Karpas-422 (cell line): ENCODE measurements around the gene FRS2. TPM values are rescaled to one million over a fixed set of nuclear protein-coding genes. Genes with fewer than 3 reads are reported as not detected.
"Not testable (repeated sequence)": the region's sequence is repeated elsewhere in the genome, so short reads cannot be mapped to it uniquely, and the experiment has no call there.

ENCODE experiments used
- DNase-seq: peaks from one replicate; pipeline ENCODE4 v3.0.0-alpha.2; 2015
- H2AFZ ChIP-seq: fragments of 200-600 bp; sonication (generic); 2 replicates; pipeline ENCODE4 v1.6.1; 2014; ENCODE audit warnings: antibody characterized with exemption, low read length, mixed read lengths
- H3K27ac ChIP-seq: fragments of 200-600 bp; sonication (generic); 2 replicates; pipeline ENCODE4 v1.5.1; 2014; ENCODE audit warnings: mild to moderate bottlenecking, low read length, moderate library complexity
- H3K27me3 ChIP-seq: fragments of 200-600 bp; sonication (generic); 2 replicates; pipeline ENCODE4 v1.6.1; 2014; ENCODE audit warnings: low read length, mixed read lengths
- H3K36me3 ChIP-seq: fragments of 200-600 bp; sonication (generic); 2 replicates; pipeline ENCODE4 v1.6.1; 2014; ENCODE audit warnings: low read length, mixed read lengths; ENCODE audit not compliant: insufficient read depth
- H3K4me1 ChIP-seq: fragments of 200-600 bp; sonication (generic); 2 replicates; pipeline ENCODE4 v1.6.1; 2014; ENCODE audit warnings: mild to moderate bottlenecking, low read length, mixed read lengths
- H3K4me2 ChIP-seq: fragments of 200-600 bp; sonication (generic); 2 replicates; pipeline ENCODE4 v1.6.1; 2014; ENCODE audit warnings: low read length, low read depth, mild to moderate bottlenecking; ENCODE audit not compliant: poor library complexity, severe bottlenecking
- H3K4me3 ChIP-seq: fragments of 200-600 bp; sonication (generic); 2 replicates; pipeline ENCODE4 v1.5.1; 2014; ENCODE audit warnings: mild to moderate bottlenecking, antibody characterized with exemption, low read length, mixed read lengths
- H3K79me2 ChIP-seq: fragments of 200-600 bp; sonication (generic); 2 replicates; pipeline ENCODE4 v1.6.1; 2014; ENCODE audit warnings: mild to moderate bottlenecking, low read length, mixed read lengths
- H3K9ac ChIP-seq: fragments of 200-600 bp; sonication (generic); 2 replicates; pipeline ENCODE4 v1.6.0; 2014; ENCODE audit warnings: low read length
- H3K9me2 ChIP-seq: fragments of 200-600 bp; sonication (generic), shearing (Covaris generic); replicated peaks from 2 replicates; pipeline ENCODE4 v1.6.0; 2014; ENCODE audit warnings: mild to moderate bottlenecking, low read length, moderate library complexity; ENCODE audit not compliant: insufficient read depth
- H3K9me3 ChIP-seq: fragments of 300-700, 200-600 bp; sonication (generic); 2 replicates; pipeline ENCODE4 v1.6.1; 2014; ENCODE audit warnings: low read length, mixed read lengths
- H4K20me1 ChIP-seq: fragments of 200-600 bp; sonication (generic); 2 replicates; pipeline ENCODE4 v1.6.1; 2014; ENCODE audit warnings: mild to moderate bottlenecking, antibody characterized with exemption, low read length, low read depth; ENCODE audit not compliant: insufficient read depth
- total RNA-seq: library from RNA; depleted of rRNA; stranded (reverse); fragments of >200 nt; shearing (Covaris generic); gene quantifications from 2 replicates; pipeline ENCODE4 v1.2.3, GENCODE V29; 2014; ENCODE audit warnings: low replicate concordance

FRS2 gene
- total RNA-seq, 1 experiment from 2014 or later = 26.1 TPM

GRCh38 chr12:69452598-69453132 is 17.5 kb upstream of the FRS2 start:
- H3K4me2 ChIP-seq, H3K79me2 ChIP-seq, H3K4me3 ChIP-seq: not testable (repeated sequence)

GRCh38 chr12:69456239-69456638 is 13.9 kb upstream of the FRS2 start:
- no peaks in the 10 kb centered on the region for H3K36me3 ChIP-seq
- no peaks in the 10 kb centered on the region for H3K4me1 ChIP-seq
- no peaks in the 10 kb centered on the region for H3K79me2 ChIP-seq
- no peak overlapping the region for H3K4me3 ChIP-seq
- no peak overlapping the region for H2AFZ ChIP-seq
- no peaks in the 10 kb centered on the region for H3K9me3 ChIP-seq
- no peaks in the 10 kb centered on the region for H3K27me3 ChIP-seq
- H3K27ac ChIP-seq = no peak overlapping the region
- no peaks in the 10 kb centered on the region for H4K20me1 ChIP-seq
- no peak overlapping the region for H3K4me2 ChIP-seq
- H3K9ac ChIP-seq = no peak overlapping the region
- no peaks in the 10 kb centered on the region for H3K9me2 ChIP-seq
- DNase-seq = peak; percentile 6

More at GRCh38 chr12:69452598-69453132, 17.5 kb upstream of the FRS2 start:
- H3K27me3 ChIP-seq, H3K27ac ChIP-seq, DNase-seq, H2AFZ ChIP-seq, H3K9me2 ChIP-seq, H3K4me1 ChIP-seq, H3K9ac ChIP-seq, H3K36me3 ChIP-seq, H3K9me3 ChIP-seq, H4K20me1 ChIP-seq: not testable (repeated sequence)

GRCh38 chr12:69457433-69457832 is 12.8 kb upstream of the FRS2 start:
- Histone ChIP-seq H3K9me3 (no peaks in the 10 kb centered on the region), H3K4me3 (no peak overlapping the region), H2AFZ (no peak overlapping the region), H3K27me3 (no peaks in the 10 kb centered on the region), H3K9me2 (no peaks in the 10 kb centered on the region), H3K79me2 (no peaks in the 10 kb centered on the region), H3K4me1 (no peaks in the 10 kb centered on the region), H3K4me2 (no peak overlapping the region), H4K20me1 (no peaks in the 10 kb centered on the region), H3K36me3 (no peaks in the 10 kb centered on the region), H3K9ac (no peak overlapping the region), H3K27ac (no peak overlapping the region)
- DNase-seq = peak; percentile 14

GRCh38 chr12:69459477-69459876 is 10.7 kb upstream of the FRS2 start:
- DNase-seq = no peak
- H3K4me3 ChIP-seq = no peak overlapping the region
- H3K4me1 ChIP-seq = no peaks in the 10 kb centered on the region
- H3K4me2 ChIP-seq = no peak overlapping the region
- no peaks in the 10 kb centered on the region for H3K9me3 ChIP-seq
- H3K27me3 ChIP-seq = no peaks in the 10 kb centered on the region
- no peaks in the 10 kb centered on the region for H3K9me2 ChIP-seq
- no peaks in the 10 kb centered on the region for H3K36me3 ChIP-seq
- H3K9ac ChIP-seq = no peak overlapping the region
- H3K79me2 ChIP-seq = no peaks in the 10 kb centered on the region
- no peak overlapping the region for H2AFZ ChIP-seq
- no peak overlapping the region for H3K27ac ChIP-seq
- H4K20me1 ChIP-seq = no peaks in the 10 kb centered on the region

GRCh38 chr12:69464428-69464827 is 5.8 kb upstream of the FRS2 start:
- Histone ChIP-seq H3K27ac (no peak overlapping the region), H3K79me2 (no peaks in the 10 kb centered on the region), H3K4me1 (peaks cover 21% of the 10 kb centered on the region), H3K9me2 (no peaks in the 10 kb centered on the region), H4K20me1 (no peaks in the 10 kb centered on the region), H3K27me3 (no peaks in the 10 kb centered on the region), H3K4me2 (no peak overlapping the region), H3K4me3 (no peak overlapping the region), H2AFZ (no peak overlapping the region), H3K9ac (no peak overlapping the region), H3K9me3 (no peaks in the 10 kb centered on the region), H3K36me3 (no peaks in the 10 kb centered on the region)
- no peak for DNase-seq

- peak overlapping the region; percentile 4; the same call in 1 of the 2 replicates for H3K4me3 ChIP-seq
- H3K27ac ChIP-seq = peak overlapping the region; percentile 44; the same call in 1 of the 2 replicates
- peaks cover 17% of the 10 kb centered on the region for H3K79me2 ChIP-seq
Measured at GRCh38 chr12:69466867-69467266, 3.3 kb upstream of the FRS2 start.

GRCh38 chr12:69467366-69467765 is 2.8 kb upstream of the FRS2 start:
- DNase-seq = peak; percentile 61
- no peaks in the 10 kb centered on the region for H3K9me2 ChIP-seq
- peak overlapping the region; percentile 44 for H3K9ac ChIP-seq
- peak overlapping the region; percentile 44; the same call in 1 of the 2 replicates for H3K27ac ChIP-seq
- H3K79me2 ChIP-seq = peaks cover 22% of the 10 kb centered on the region
- H3K4me1 ChIP-seq = peaks cover 37% of the 10 kb centered on the region
- H3K9me3 ChIP-seq = no peaks in the 10 kb centered on the region
- no peaks in the 10 kb centered on the region for H3K36me3 ChIP-seq
- H3K4me2 ChIP-seq = peak overlapping the region; percentile 64
- peaks cover 14% of the 10 kb centered on the region; the same call in 1 of the 2 replicates for H4K20me1 ChIP-seq
- H3K4me3 ChIP-seq = peak overlapping the region; percentile 4; the same call in 1 of the 2 replicates
- H3K27me3 ChIP-seq = no peaks in the 10 kb centered on the region
- H2AFZ ChIP-seq = peak overlapping the region; percentile 73

More at GRCh38 chr12:69466867-69467266, 3.3 kb upstream of the FRS2 start:
- no peak for DNase-seq
- Histone ChIP-seq H3K9me2 (no peaks in the 10 kb centered on the region), H3K9ac (peak overlapping the region; percentile 44), H4K20me1 (peaks cover 11% of the 10 kb centered on the region; the same call in 1 of the 2 replicates), H3K4me1 (peaks cover 32% of the 10 kb centered on the region), H3K36me3 (no peaks in the 10 kb centered on the region), H3K4me2 (peak overlapping the region; percentile 64), H2AFZ (peak overlapping the region; percentile 73), H3K9me3 (no peaks in the 10 kb centered on the region), H3K27me3 (no peaks in the 10 kb centered on the region)

GRCh38 chr12:69468237-69469026 is 1.8 kb upstream of the FRS2 start:
- Histone ChIP-seq H4K20me1 (peaks cover 14% of the 10 kb centered on the region; the same call in 1 of the 2 replicates), H3K9ac (no peak overlapping the region), H3K79me2 (peaks cover 32% of the 10 kb centered on the region), H3K27ac (no peak overlapping the region), H3K4me3 (no peak overlapping the region), H2AFZ (peak overlapping the region; percentile 73; the same call in 1 of the 2 replicates), H3K4me2 (peak overlapping the region; percentile 64), H3K9me2 (no peaks in the 10 kb centered on the region), H3K27me3 (no peaks in the 10 kb centered on the region), H3K36me3 (no peaks in the 10 kb centered on the region), H3K4me1 (peaks cover 47% of the 10 kb centered on the region), H3K9me3 (no peaks in the 10 kb centered on the region)
- DNase-seq = peak; percentile 52
